H9 (cell line): ENCODE results near the gene AK5. TPM values are rescaled to one million over a fixed set of nuclear protein-coding genes. Genes with fewer than 3 reads are reported as not detected.

ENCODE experiments used
- DNase-seq: peaks from one replicate; pipeline ENCODE4 v3.0.0-alpha.2; 2017
- H2AFZ ChIP-seq: one replicate; pipeline ENCODE4 v1.6.1; 2013; ENCODE audit warnings: mild to moderate bottlenecking, low read length, control low read depth, moderate library complexity
- H2AK5ac ChIP-seq: 2 replicates; pipeline ENCODE4 v1.6.1; 2013; ENCODE audit warnings: low read length, control low read depth, mixed read lengths; ENCODE audit not compliant: insufficient read length
- H2BK120ac ChIP-seq: one replicate; pipeline ENCODE4 v1.6.1; 2013; ENCODE audit warnings: low read depth, mild to moderate bottlenecking, low read length, control low read depth, inconsistent platforms; ENCODE audit not compliant: poor library complexity, severe bottlenecking
- H2BK12ac ChIP-seq: 2 replicates; pipeline ENCODE4 v1.6.1; 2013; ENCODE audit warnings: low read length, control low read depth, mixed read lengths, low read depth; ENCODE audit not compliant: insufficient read length
- H2BK15ac ChIP-seq: 2 replicates; pipeline ENCODE4 v1.6.1; 2013; ENCODE audit warnings: low read depth, low read length, control low read depth
- H2BK20ac ChIP-seq: one replicate; pipeline ENCODE4 v1.6.1; 2013; ENCODE audit warnings: low read depth, mild to moderate bottlenecking, low read length, control low read depth, inconsistent platforms; ENCODE audit not compliant: poor library complexity, severe bottlenecking
- H2BK5ac ChIP-seq: 2 replicates; pipeline ENCODE4 v1.6.1; 2013; ENCODE audit warnings: low read length, control low read depth, mixed read lengths; ENCODE audit not compliant: insufficient read length
- H3K14ac ChIP-seq: 2 replicates; pipeline ENCODE4 v1.6.1; 2013; ENCODE audit warnings: low read length, control low read depth; ENCODE audit not compliant: insufficient read depth
- H3K18ac ChIP-seq: 2 replicates; pipeline ENCODE4 v1.6.1; 2013; ENCODE audit warnings: low read depth, mild to moderate bottlenecking, mixed read lengths, low read length, control low read depth; ENCODE audit not compliant: insufficient read length
- H3K23ac ChIP-seq: 2 replicates; pipeline ENCODE4 v1.6.1; 2013; ENCODE audit warnings: low read length, control low read depth, mixed read lengths, low read depth; ENCODE audit not compliant: insufficient read length
- H3K23me2 ChIP-seq: 2 replicates; pipeline ENCODE4 v1.6.1; 2013; ENCODE audit warnings: low read depth, mild to moderate bottlenecking, mixed read lengths, low read length, control low read depth; ENCODE audit not compliant: insufficient read length, poor library complexity, severe bottlenecking
- H3K27ac ChIP-seq: 2 replicates; pipeline ENCODE4 v1.5.1; 2013; ENCODE audit warnings: low read length, control low read depth, mixed read lengths, low read depth; ENCODE audit not compliant: insufficient read length
- H3K27me3 ChIP-seq: 2 replicates; pipeline ENCODE4 v1.6.1; 2013; ENCODE audit warnings: low read length, control low read depth, inconsistent platforms; ENCODE audit not compliant: insufficient read depth
- H3K4ac ChIP-seq: 2 replicates; pipeline ENCODE4 v1.6.1; 2013; ENCODE audit warnings: low read depth, mild to moderate bottlenecking, control low read depth, inconsistent platforms, low read length, moderate library complexity
- H3K4me1 ChIP-seq: 2 replicates; pipeline ENCODE4 v1.6.1; 2013; ENCODE audit warnings: low read length, control low read depth, inconsistent platforms; ENCODE audit not compliant: insufficient read depth
- H3K4me2 ChIP-seq: 2 replicates; pipeline ENCODE4 v1.6.1; 2013; ENCODE audit warnings: low read length, control low read depth, mixed read lengths; ENCODE audit not compliant: insufficient read length, insufficient read depth
- H3K56ac ChIP-seq: 2 replicates; pipeline ENCODE4 v1.6.1; 2013; ENCODE audit warnings: low read depth, mild to moderate bottlenecking, mixed read lengths, low read length, control low read depth; ENCODE audit not compliant: insufficient read length
- H3K79me1 ChIP-seq: 2 replicates; pipeline ENCODE4 v1.6.1; 2013; ENCODE audit warnings: low read depth, mild to moderate bottlenecking, moderate library complexity, low read length, control low read depth, inconsistent platforms; ENCODE audit not compliant: insufficient read depth, poor library complexity, severe bottlenecking
- H3K79me2 ChIP-seq: 2 replicates; pipeline ENCODE4 v1.6.1; 2013; ENCODE audit warnings: low read length, control low read depth, inconsistent platforms; ENCODE audit not compliant: insufficient read depth
- H3K9ac ChIP-seq: 2 replicates; pipeline ENCODE4 v1.6.1; 2013; ENCODE audit warnings: low read length, control low read depth, mixed read lengths; ENCODE audit not compliant: insufficient read length; ENCODE audit errors: extremely low read depth
- H3K9me3 ChIP-seq: one replicate; pipeline ENCODE4 v1.6.1; 2013; ENCODE audit warnings: low read depth, low read length, inconsistent platforms; ENCODE audit not compliant: control insufficient read depth
- H3T11ph ChIP-seq: one replicate; pipeline ENCODE4 v1.6.1; 2013; ENCODE audit warnings: mild to moderate bottlenecking, low read length, control low read depth, inconsistent platforms
- H4K20me1 ChIP-seq: one replicate; pipeline ENCODE4 v1.6.1; 2013; ENCODE audit not compliant: control insufficient read depth, insufficient read length, insufficient read depth
- H4K5ac ChIP-seq: 2 replicates; pipeline ENCODE4 v1.6.1; 2013; ENCODE audit warnings: low read depth, mild to moderate bottlenecking, mixed read lengths, low read length, control low read depth; ENCODE audit not compliant: insufficient read length
- H4K8ac ChIP-seq: replicated peaks from 2 replicates; pipeline ENCODE4 v1.6.1; 2013; ENCODE audit warnings: low read length, control low read depth, mixed read lengths, low read depth; ENCODE audit not compliant: insufficient read length
- H4K91ac ChIP-seq: 2 replicates; pipeline ENCODE4 v1.6.1; 2013; ENCODE audit warnings: low read depth, mild to moderate bottlenecking, moderate library complexity, mixed read lengths, low read length, control low read depth; ENCODE audit not compliant: insufficient read length
- H3K27ac Mint-ChIP-seq, 3 experiments: 2 replicates in 2 of 3; 3 replicates in 1 of 3; pipeline ENCODE4 v1.8.0; 2020 to 2021; ENCODE audit warnings: mixed read lengths in 3 of 3, mild to moderate bottlenecking in 1 of 3, moderate library complexity in 1 of 3
- H3K27me3 Mint-ChIP-seq: 2 replicates; pipeline ENCODE4 v1.8.0; 2021; ENCODE audit warnings: low read depth, mild to moderate bottlenecking, moderate library complexity, mixed read lengths
- H3K36me3 Mint-ChIP-seq, 3 experiments: 2 replicates in 2 of 3; 3 replicates in 1 of 3; pipeline ENCODE4 v1.8.0; 2020 to 2021; ENCODE audit warnings: low read depth in 3 of 3, mixed read lengths in 3 of 3; ENCODE audit not compliant: insufficient read depth in 1 of 3
- H3K4me1 Mint-ChIP-seq, 2 experiments: 2 replicates each; pipeline ENCODE4 v1.8.0; 2020; ENCODE audit warnings: mixed read lengths in 2 of 2
- H3K4me3 Mint-ChIP-seq, 2 experiments: 2 replicates in 1 of 2; 3 replicates in 1 of 2; pipeline ENCODE4 v1.8.0; 2020 to 2021; ENCODE audit warnings: mild to moderate bottlenecking in 2 of 2, mixed read lengths in 2 of 2, moderate library complexity in 1 of 2
- H3K9me3 Mint-ChIP-seq, 2 experiments: 2 replicates in 1 of 2; 3 replicates in 1 of 2; pipeline ENCODE4 v1.8.0; 2020; ENCODE audit warnings: mild to moderate bottlenecking in 2 of 2, mixed read lengths in 2 of 2, moderate library complexity in 1 of 2
- whole genome bisulfite sequencing: extraction: QIAGEN DNeasy Blood & Tissue Kit; methylation state at CpG from one replicate; pipeline ENCODE4 v1.1.7; 2013; ENCODE audit warnings: missing lambda C conversion rate, low lambda C conversion rate, mixed read lengths; ENCODE audit not compliant: insufficient read length; ENCODE audit errors: extremely low coverage; 5-methylcytosine and 5-hydroxymethylcytosine counted together
- total RNA-seq: library from RNA; stranded (reverse); gene quantifications from 2 replicates; pipeline ENCODE4 v1.2.1, GENCODE V29; 2021
- TF ChIP-seq, protein P1 (sequence below): fragments of 200-600 bp; sonication (generic); conservative IDR thresholded peaks from 3 replicates; pipeline ENCODE4 v1.8.0; 2021; ENCODE audit warnings: antibody characterized with exemption, mild to moderate bottlenecking

Gene AK5
- total RNA-seq, 1 experiment from 2014 or later: 2.5 TPM

DNA sequence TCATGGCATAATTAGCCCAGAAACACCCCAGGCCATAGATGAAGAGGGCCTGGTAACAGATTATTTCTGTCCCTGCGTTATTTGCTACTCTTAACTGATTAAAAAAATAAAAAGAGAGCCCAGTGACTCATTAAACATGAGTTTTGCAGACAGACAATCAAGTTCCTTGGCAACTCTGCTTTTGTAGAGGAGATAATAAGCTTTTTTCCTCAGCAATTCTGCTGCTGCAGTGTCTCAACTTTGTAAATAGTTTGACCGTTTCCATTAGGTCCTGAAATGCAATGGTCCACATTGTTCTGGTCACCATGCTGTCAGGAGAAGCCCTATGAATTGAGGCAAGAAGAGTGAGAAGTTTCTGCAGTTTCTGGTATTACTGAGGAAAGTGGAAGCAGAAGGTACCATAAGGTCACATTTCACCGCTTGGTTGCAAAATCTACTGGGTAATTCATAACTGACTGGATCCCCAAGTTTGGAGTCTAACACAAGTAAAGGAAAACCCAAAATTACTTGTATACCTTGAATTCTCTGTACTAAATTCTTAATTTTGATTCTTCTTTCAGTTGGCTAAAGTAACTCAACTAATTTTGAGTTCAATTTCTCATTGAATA, 261.1 kb downstream of the AK5 start:
- no peak overlapping the region for H2BK12ac ChIP-seq
- no peak overlapping the region for H2BK15ac ChIP-seq
- Mint-ChIP-seq H3K4me1 (peaks cover 4 to 17% of the 10 kb centered on the region in 2 experiments; a peak in 3 of 4 replicates), H3K36me3 (no peaks in the 10 kb centered on the region), H3K27me3 (no peaks in the 10 kb centered on the region; the same call in 1 of the 2 replicates), H3K9me3 (no peaks in the 10 kb centered on the region), H3K27ac (no peak overlapping the region), H3K4me3 (no peak overlapping the region)
- H3K9me3 ChIP-seq: no peaks in the 10 kb centered on the region
- no peak overlapping the region for H2BK120ac ChIP-seq
- H3K23me2 ChIP-seq: no peaks in the 10 kb centered on the region
- H3K27ac ChIP-seq: no peak overlapping the region
- no peaks in the 10 kb centered on the region for H3K27me3 ChIP-seq
- H2AFZ ChIP-seq: no peak overlapping the region
- no CpG with 5 or more reads among the region's 3 CpGs for WGBS
- H3T11ph ChIP-seq: no peak overlapping the region
- no peak overlapping the region for H3K4ac ChIP-seq
- no peak overlapping the region for H2AK5ac ChIP-seq
- no peak overlapping the region for H2BK5ac ChIP-seq
- no peaks in the 10 kb centered on the region for H4K20me1 ChIP-seq
- no peak overlapping the region for H3K4me2 ChIP-seq
- no peak overlapping the region for H4K8ac ChIP-seq
- no peaks in the 10 kb centered on the region for H3K4me1 ChIP-seq
- H3K9ac ChIP-seq: no peak overlapping the region
- no peaks in the 10 kb centered on the region for H3K79me1 ChIP-seq
- no peak overlapping the region for H4K91ac ChIP-seq
- H3K56ac ChIP-seq: no peak overlapping the region
- no peaks in the 10 kb centered on the region for H3K79me2 ChIP-seq
- no peak overlapping the region for H3K14ac ChIP-seq
- H3K23ac ChIP-seq: no peak overlapping the region
- H2BK20ac ChIP-seq: no peak overlapping the region
- TF ChIP-seq, protein P1, sequence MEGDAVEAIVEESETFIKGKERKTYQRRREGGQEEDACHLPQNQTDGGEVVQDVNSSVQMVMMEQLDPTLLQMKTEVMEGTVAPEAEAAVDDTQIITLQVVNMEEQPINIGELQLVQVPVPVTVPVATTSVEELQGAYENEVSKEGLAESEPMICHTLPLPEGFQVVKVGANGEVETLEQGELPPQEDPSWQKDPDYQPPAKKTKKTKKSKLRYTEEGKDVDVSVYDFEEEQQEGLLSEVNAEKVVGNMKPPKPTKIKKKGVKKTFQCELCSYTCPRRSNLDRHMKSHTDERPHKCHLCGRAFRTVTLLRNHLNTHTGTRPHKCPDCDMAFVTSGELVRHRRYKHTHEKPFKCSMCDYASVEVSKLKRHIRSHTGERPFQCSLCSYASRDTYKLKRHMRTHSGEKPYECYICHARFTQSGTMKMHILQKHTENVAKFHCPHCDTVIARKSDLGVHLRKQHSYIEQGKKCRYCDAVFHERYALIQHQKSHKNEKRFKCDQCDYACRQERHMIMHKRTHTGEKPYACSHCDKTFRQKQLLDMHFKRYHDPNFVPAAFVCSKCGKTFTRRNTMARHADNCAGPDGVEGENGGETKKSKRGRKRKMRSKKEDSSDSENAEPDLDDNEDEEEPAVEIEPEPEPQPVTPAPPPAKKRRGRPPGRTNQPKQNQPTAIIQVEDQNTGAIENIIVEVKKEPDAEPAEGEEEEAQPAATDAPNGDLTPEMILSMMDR: no peak
- DNase-seq: no peak
- H4K5ac ChIP-seq: no peak overlapping the region
- no peak overlapping the region for H3K18ac ChIP-seq
